Endodermal cell (in vitro differentiated cells): Measurements from ENCODE around the gene KCNIP3. TPM values are rescaled to one million over a fixed set of nuclear protein-coding genes. Genes with fewer than 3 reads are reported as not detected.
"Not testable (repeated sequence)": the region's sequence is repeated elsewhere in the genome, so short reads cannot be mapped to it uniquely, and the experiment has no call there.

Source experiments
- DNase-seq: peaks from one replicate; pipeline ENCODE4 v3.0.0-alpha.2; 2017
- H3K27ac ChIP-seq: 2 replicates; pipeline ENCODE4 v1.5.1; 2013; ENCODE audit warnings: mild to moderate bottlenecking, low read depth, low read length, moderate library complexity
- H3K27me3 ChIP-seq: 2 replicates; pipeline ENCODE4 v1.6.1; 2013; ENCODE audit warnings: mild to moderate bottlenecking, low read length, moderate library complexity; ENCODE audit not compliant: insufficient read depth, control insufficient read depth, poor library complexity, severe bottlenecking
- H3K36me3 ChIP-seq: 2 replicates; pipeline ENCODE4 v1.7.0; 2013; ENCODE audit warnings: mild to moderate bottlenecking, low read length, moderate library complexity; ENCODE audit not compliant: control insufficient read depth, insufficient read depth
- H3K4me1 ChIP-seq: one replicate; pipeline ENCODE4 v1.7.0; 2013; ENCODE audit warnings: low read length; ENCODE audit not compliant: control insufficient read depth, insufficient read depth
- H3K4me3 ChIP-seq: 2 replicates; pipeline ENCODE4 v1.5.1; 2013; ENCODE audit warnings: mild to moderate bottlenecking, low read length, moderate library complexity
- H3K9ac ChIP-seq: 2 replicates; pipeline ENCODE4 v1.6.1; 2013; ENCODE audit warnings: mild to moderate bottlenecking, low read length, moderate library complexity; ENCODE audit not compliant: poor library complexity, severe bottlenecking; ENCODE audit errors: extremely low read depth
- H3K9me3 ChIP-seq: 2 replicates; pipeline ENCODE4 v1.6.1; 2013; ENCODE audit warnings: mild to moderate bottlenecking, low read length, moderate library complexity; ENCODE audit not compliant: control insufficient read depth
- H3K27ac Mint-ChIP-seq: 2 replicates; pipeline ENCODE4 v1.8.0; 2020; ENCODE audit warnings: mixed read lengths
- H3K27me3 Mint-ChIP-seq: 2 replicates; pipeline ENCODE4 v1.8.0; 2021; ENCODE audit warnings: mild to moderate bottlenecking, mixed read lengths; ENCODE audit not compliant: insufficient read depth
- H3K36me3 Mint-ChIP-seq: 2 replicates; pipeline ENCODE4 v1.8.0; 2020; ENCODE audit warnings: low read depth, mixed read lengths
- H3K4me1 Mint-ChIP-seq: 2 replicates; pipeline ENCODE4 v1.8.0; 2020; ENCODE audit warnings: mixed read lengths
- H3K4me3 Mint-ChIP-seq: 2 replicates; pipeline ENCODE4 v1.8.0; 2020; ENCODE audit warnings: mild to moderate bottlenecking, moderate library complexity, mixed read lengths
- H3K9me3 Mint-ChIP-seq: 2 replicates; pipeline ENCODE4 v1.8.0; 2020; ENCODE audit warnings: mild to moderate bottlenecking, mixed read lengths
- WGBS, 2 experiments: methylation state at CpG; one replicate each; pipeline versions ENCODE4 v1.1.5 to v1.1.7; 2013; ENCODE audit warnings: missing lambda C conversion rate in 2 of 2, mixed read lengths in 1 of 2; ENCODE audit not compliant: insufficient coverage in 1 of 2, insufficient read length in 1 of 2; 5-methylcytosine and 5-hydroxymethylcytosine counted together
- total RNA-seq, 2 donors: library from RNA; stranded (reverse); fragmentation: NEBNext Ultra II Directional in 1 of 2; extraction: Animal tissue kit (Norgen Biotek cat#: 25700) in 1 of 2; gene quantifications; 2 replicates in 1 of 2; 3 replicates in 1 of 2; pipeline ENCODE4 v1.2.1, GENCODE V29; 2021

KCNIP3 gene
- total RNA-seq, 2 donors from 2014 or later = 0.26 to 1.3 TPM

DNA sequence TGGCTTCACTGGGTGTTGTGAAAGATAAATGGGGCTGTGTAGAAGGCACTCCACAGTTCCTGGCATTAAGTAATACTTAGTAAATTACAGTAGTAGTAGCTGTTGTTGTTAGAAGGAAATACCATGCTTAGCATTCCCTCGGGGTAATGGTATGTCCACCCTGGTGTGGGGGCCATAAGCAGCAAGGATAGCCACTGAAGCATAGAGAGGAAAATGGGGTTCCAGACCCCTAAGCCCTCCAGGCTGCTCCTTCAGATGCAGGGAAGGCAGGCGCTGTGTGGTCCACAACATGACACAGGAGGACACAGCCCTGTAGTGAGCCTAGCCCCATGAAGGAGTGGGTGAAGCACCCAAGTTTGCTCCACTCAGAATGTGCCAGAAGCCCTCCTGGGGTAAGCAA is 136.8 kb downstream of the KCNIP3 start:
- H3K4me1 ChIP-seq, H3K9me3 Mint-ChIP-seq, H3K27me3 Mint-ChIP-seq, H3K27me3 ChIP-seq, H3K4me3 ChIP-seq, H3K27ac ChIP-seq, H3K9ac ChIP-seq, DNase-seq, H3K27ac Mint-ChIP-seq, H3K9me3 ChIP-seq, H3K4me3 Mint-ChIP-seq, H3K4me1 Mint-ChIP-seq, H3K36me3 Mint-ChIP-seq, H3K36me3 ChIP-seq: not testable (repeated sequence)
- 73% methylated on average over 2 of the region's 2 CpGs; no CpG with 5 or more reads in 1 of the 2 experiments for WGBS, 2 experiments

DNA sequence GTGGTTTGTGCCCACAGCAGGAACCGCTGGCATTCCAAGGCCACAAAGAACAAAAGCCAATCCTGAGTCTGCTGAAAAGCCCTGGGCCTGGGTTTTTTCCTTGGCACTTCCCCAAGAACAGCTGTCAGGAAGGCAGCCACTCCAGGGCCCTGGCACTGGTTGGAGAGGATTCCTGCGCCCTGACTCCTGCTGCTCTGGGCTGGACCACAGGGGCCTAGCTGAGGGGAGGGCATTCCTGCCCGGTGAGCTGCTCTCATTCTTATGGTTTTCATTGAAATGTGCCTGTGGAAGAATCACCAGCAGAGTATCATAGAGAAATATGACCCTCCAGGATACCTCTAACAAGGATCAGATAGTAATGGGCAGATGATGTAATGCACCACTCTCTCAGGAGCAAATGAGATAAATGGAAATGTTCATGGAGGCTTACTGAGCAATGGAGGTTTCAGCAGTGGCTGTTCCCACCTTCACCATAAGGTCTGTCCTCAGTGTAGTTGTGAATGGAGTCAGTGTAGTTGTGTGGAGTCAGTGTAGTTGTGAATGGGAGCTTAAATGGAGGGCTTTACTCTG is 137.4 kb downstream of the KCNIP3 start:
- not testable (repeated sequence) for DNase-seq, H3K4me3 Mint-ChIP-seq, H3K27ac Mint-ChIP-seq, H3K27ac ChIP-seq, H3K36me3 ChIP-seq, H3K9ac ChIP-seq, H3K4me1 Mint-ChIP-seq, H3K4me3 ChIP-seq, H3K9me3 Mint-ChIP-seq, H3K4me1 ChIP-seq, H3K27me3 ChIP-seq, H3K9me3 ChIP-seq, H3K27me3 Mint-ChIP-seq, H3K36me3 Mint-ChIP-seq
- WGBS, 2 experiments = 94% methylated on average over 1 of the region's 3 CpGs; no CpG with 5 or more reads in 1 of the 2 experiments

DNA sequence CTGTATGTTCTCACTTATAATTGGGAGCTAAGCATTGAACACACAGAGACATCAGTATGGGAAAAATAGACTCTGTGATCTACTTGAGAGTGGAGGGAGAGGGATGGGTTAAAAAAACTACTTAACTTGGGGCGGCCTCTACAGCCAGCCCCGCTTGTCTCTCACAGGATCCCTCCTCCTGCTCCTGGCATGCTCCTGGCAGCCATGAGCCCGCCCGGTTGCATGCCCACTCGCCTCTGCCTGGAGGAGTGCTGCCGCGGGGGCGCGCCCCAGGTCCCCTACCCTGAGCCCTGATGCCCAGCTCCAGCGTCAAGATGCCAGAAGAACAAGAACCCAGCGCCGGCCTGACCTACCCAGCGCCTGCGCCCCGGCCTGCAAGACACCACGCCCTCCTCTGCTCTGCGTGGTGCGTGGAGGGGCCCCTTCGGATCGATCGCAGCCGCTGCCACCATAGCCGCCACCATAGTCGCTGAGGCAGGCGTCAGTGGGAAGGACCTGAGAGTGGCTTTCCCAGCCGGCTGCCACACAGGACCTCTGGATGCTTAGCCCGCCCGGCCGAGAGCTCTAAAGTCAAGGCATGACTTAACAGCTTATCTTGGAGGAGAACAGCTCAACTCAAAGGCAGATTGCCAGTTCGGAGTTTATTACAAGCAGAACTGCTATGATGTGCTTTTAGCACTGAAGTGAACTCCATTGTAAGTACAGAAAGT is 138.2 kb downstream of the KCNIP3 start:
- not testable (repeated sequence) for H3K27me3 ChIP-seq, DNase-seq, H3K27me3 Mint-ChIP-seq, H3K36me3 ChIP-seq, H3K4me3 Mint-ChIP-seq, H3K4me1 ChIP-seq, H3K9me3 Mint-ChIP-seq, H3K9me3 ChIP-seq, H3K27ac Mint-ChIP-seq, H3K4me3 ChIP-seq, H3K9ac ChIP-seq, H3K36me3 Mint-ChIP-seq, H3K4me1 Mint-ChIP-seq, H3K27ac ChIP-seq
- no CpG with 5 or more reads among the region's 30 CpGs for WGBS, 2 experiments

Other genes starting within 250 kb of the KCNIP3 start
- gene MRPS5, start 175.5 kb upstream of the KCNIP3 start, total RNA-seq = 10 to 100 TPM; 57.9 to 59.0 TPM
- 10 to 100 TPM; 27.8 to 37.1 TPM for gene ZNF514, start 137.5 kb upstream of the KCNIP3 start, total RNA-seq
- gene ZNF2, start 131.5 kb upstream of the KCNIP3 start, total RNA-seq = 1 to 10 TPM; 2.9 to 4.1 TPM
- 10 to 100 TPM; 14.7 to 16.7 TPM for gene ZNF892, start 89.8 kb upstream of the KCNIP3 start, total RNA-seq
- 1 to 10 TPM; 2.2 to 2.3 TPM for gene PROM2, start 22.9 kb upstream of the KCNIP3 start, total RNA-seq
- 10 to 100 TPM; 45.2 to 49.4 TPM for gene FAHD2A, start 105.4 kb downstream of the KCNIP3 start, total RNA-seq
- not detected for gene TRIM43B, start 187.4 kb downstream of the KCNIP3 start, total RNA-seq